OCI-LY7 (cell line): ENCODE measurements around the gene PRPS2. TPM values are rescaled to one million over a fixed set of nuclear protein-coding genes. Genes with fewer than 3 reads are reported as not detected.
A peak's percentile ranks its signal among the peaks of the same experiment; 100 is the strongest.

Experiments used
- BruUV-seq: library from RNA; stranded (reverse); fragments of 400-500 nt; replicated peaks from 2 replicates; lab custom pipeline; 2021; lab: Mats Ljungman, UMichigan
- CTCF ChIA-PET: fragments of 300-600 bp; sonication (Branson Sonifier 250); formaldehyde crosslinking; loops from one replicate; lab custom pipeline; 2022; ENCODE audit warnings: antibody characterized with exemption; ENCODE audit not compliant: unreplicated experiment; lab: Charles Lee
- POLR2A ChIA-PET: fragments of 300-600 bp; sonication (Branson Sonifier 250); formaldehyde crosslinking; loops from one replicate; lab custom pipeline; 2022; ENCODE audit warnings: antibody characterized with exemption; lab: Charles Lee
- DNase-seq: peaks from one replicate; pipeline ENCODE4 v3.0.0-alpha.2; 2015; ENCODE audit warnings: low spot score
- H2AFZ ChIP-seq: fragments of 200-600 bp; sonication (generic), shearing (Covaris generic); 2 replicates; pipeline ENCODE4 v1.6.1; 2014; ENCODE audit warnings: mild to moderate bottlenecking, antibody characterized with exemption, low read length, moderate library complexity
- H3K27ac ChIP-seq: fragments of 200-600 bp; sonication (generic); 2 replicates; pipeline ENCODE4 v1.5.1; 2014; ENCODE audit warnings: mixed run types, low read depth, mild to moderate bottlenecking, moderate library complexity, low read length, inconsistent platforms; ENCODE audit not compliant: poor library complexity, severe bottlenecking
- H3K36me3 ChIP-seq: fragments of 200-600 bp; sonication (generic); 2 replicates; pipeline ENCODE4 v1.6.1; 2014; ENCODE audit warnings: mild to moderate bottlenecking, antibody characterized with exemption, low read length, moderate library complexity, mixed read lengths; ENCODE audit not compliant: insufficient read depth
- H3K4me1 ChIP-seq: fragments of 200-600 bp; sonication (generic); 2 replicates; pipeline ENCODE4 v1.5.1; 2014; ENCODE audit warnings: mild to moderate bottlenecking, low read length; ENCODE audit not compliant: insufficient read depth, poor library complexity, severe bottlenecking
- H3K4me2 ChIP-seq: fragments of 200-600 bp; sonication (generic); 2 replicates; pipeline ENCODE4 v1.6.1; 2014; ENCODE audit warnings: mild to moderate bottlenecking, low read length
- H3K4me3 ChIP-seq: fragments of 200-600 bp; sonication (generic); 2 replicates; pipeline ENCODE4 v1.5.1; 2014; ENCODE audit warnings: mild to moderate bottlenecking, low read depth, low read length; ENCODE audit not compliant: poor library complexity, severe bottlenecking
- H3K79me2 ChIP-seq: fragments of 200-600 bp; sonication (generic); 2 replicates; pipeline ENCODE4 v1.6.1; 2016; ENCODE audit warnings: low read depth, mild to moderate bottlenecking, low read length, moderate library complexity, mixed read lengths; ENCODE audit not compliant: insufficient read depth
- H3K9me2 ChIP-seq: fragments of 200-600 bp; sonication (generic); 2 replicates; pipeline ENCODE4 v1.6.1; 2016; ENCODE audit warnings: mild to moderate bottlenecking, low read length, mixed read lengths; ENCODE audit not compliant: insufficient read depth
- H3K9me3 ChIP-seq: fragments of 200-600 bp; sonication (generic); 2 replicates; pipeline ENCODE4 v1.6.1; 2014; ENCODE audit warnings: mild to moderate bottlenecking, mixed run types, low read length, mixed read lengths
- H4K20me1 ChIP-seq: fragments of 200-600 bp; sonication (generic); 2 replicates; pipeline ENCODE4 v1.6.1; 2014; ENCODE audit warnings: mild to moderate bottlenecking, antibody characterized with exemption, low read length, moderate library complexity, mixed read lengths; ENCODE audit not compliant: insufficient read depth
- EZH2phosphoT487 ChIP-seq: fragments of 200-600 bp; sonication (generic); IDR thresholded peaks from 2 replicates; pipeline ENCODE4 v1.6.1; 2018; ENCODE audit warnings: low read depth, borderline replicate concordance, mild to moderate bottlenecking, mixed run types, antibody characterized with exemption, low read length, moderate library complexity, mixed read lengths
- intact Hi-C: fragments of 100-400 bp; cut with micrococcal nuclease; formaldehyde crosslinking; loops from one replicate; pipeline ENCODE4 v1.10.0; 2022; ENCODE audit not compliant: unreplicated experiment
- total RNA-seq, 2 experiments: library from RNA; depleted of rRNA in 1 of 2; stranded (reverse); fragments of >200 nt in 1 of 2; shearing (Covaris generic) in 1 of 2; gene quantifications; 2 replicates each; pipeline ENCODE4 v1.2.3, GENCODE V29; 2014 to 2022
- TF ChIP-seq, protein P1 (sequence below): fragments of 200-600 bp; sonication (generic); conservative IDR thresholded peaks from 2 replicates; pipeline ENCODE4 v1.5.1; 2014; ENCODE audit warnings: mild to moderate bottlenecking, antibody characterized with exemption, low read length, moderate library complexity, mixed read lengths

The PRPS2 gene
- total RNA-seq, 2 experiments from 2014 or later, result 57.5 to 70.7 TPM

DNA sequence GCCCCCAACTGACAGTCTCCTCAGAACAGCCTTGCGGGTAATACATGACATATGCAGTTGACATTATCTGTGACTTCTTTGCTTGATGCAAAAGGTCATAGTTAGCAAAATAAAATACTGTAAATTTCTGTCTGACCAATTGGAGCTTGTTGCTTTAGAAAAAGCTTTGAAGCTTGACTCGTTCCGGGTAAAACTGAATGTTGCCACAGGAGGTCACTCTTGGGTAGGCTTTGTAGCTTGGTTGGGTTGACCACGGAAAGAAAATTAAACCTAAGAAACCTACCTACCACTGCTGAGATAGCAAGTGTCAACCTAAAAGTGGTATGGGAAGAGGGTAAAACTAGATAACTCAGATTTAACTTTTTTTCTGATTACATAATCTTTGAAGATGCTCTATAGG is 23.2 kb downstream of the PRPS2 start:
- H3K36me3 ChIP-seq, result peaks cover 68% of the 10 kb centered on the region
- no peak overlapping the region for H2AFZ ChIP-seq
- POLR2A ChIA-PET, result interaction anchor here (0.6 to 1.1 kb wide), 8 partner anchors 9 to 498 kb away, joined by 3 to 9 read pairs (median 4); no protein-coding TSS in a partner anchor
- no peak overlapping the region for H3K4me2 ChIP-seq
- peak; percentile 69 for DNase-seq
- BruUV-seq, result no TSS peak
- H3K79me2 ChIP-seq, result no peaks in the 10 kb centered on the region
- intact Hi-C loops, result loop anchor here (1.0 to 10.0 kb wide), 2 partner anchors 80 to 670 kb away; no protein-coding TSS in a partner anchor
- H4K20me1 ChIP-seq, result no peaks in the 10 kb centered on the region
- TF ChIP-seq, protein P1, sequence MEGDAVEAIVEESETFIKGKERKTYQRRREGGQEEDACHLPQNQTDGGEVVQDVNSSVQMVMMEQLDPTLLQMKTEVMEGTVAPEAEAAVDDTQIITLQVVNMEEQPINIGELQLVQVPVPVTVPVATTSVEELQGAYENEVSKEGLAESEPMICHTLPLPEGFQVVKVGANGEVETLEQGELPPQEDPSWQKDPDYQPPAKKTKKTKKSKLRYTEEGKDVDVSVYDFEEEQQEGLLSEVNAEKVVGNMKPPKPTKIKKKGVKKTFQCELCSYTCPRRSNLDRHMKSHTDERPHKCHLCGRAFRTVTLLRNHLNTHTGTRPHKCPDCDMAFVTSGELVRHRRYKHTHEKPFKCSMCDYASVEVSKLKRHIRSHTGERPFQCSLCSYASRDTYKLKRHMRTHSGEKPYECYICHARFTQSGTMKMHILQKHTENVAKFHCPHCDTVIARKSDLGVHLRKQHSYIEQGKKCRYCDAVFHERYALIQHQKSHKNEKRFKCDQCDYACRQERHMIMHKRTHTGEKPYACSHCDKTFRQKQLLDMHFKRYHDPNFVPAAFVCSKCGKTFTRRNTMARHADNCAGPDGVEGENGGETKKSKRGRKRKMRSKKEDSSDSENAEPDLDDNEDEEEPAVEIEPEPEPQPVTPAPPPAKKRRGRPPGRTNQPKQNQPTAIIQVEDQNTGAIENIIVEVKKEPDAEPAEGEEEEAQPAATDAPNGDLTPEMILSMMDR, result peak; percentile 79
- TF ChIP-seq EZH2phosphoT487, result no peak
- CTCF ChIA-PET, result interaction anchor here (0.6 to 0.9 kb wide), 3 partner anchors 76 to 85 kb away, joined by 3 to 5 read pairs (median 4); no protein-coding TSS in a partner anchor
- no peaks in the 10 kb centered on the region for H3K9me2 ChIP-seq
- H3K4me3 ChIP-seq, result no peak overlapping the region
- H3K9me3 ChIP-seq, result no peaks in the 10 kb centered on the region
- H3K27ac ChIP-seq, result no peak overlapping the region
- H3K4me1 ChIP-seq, result peaks cover 7% of the 10 kb centered on the region

DNA sequence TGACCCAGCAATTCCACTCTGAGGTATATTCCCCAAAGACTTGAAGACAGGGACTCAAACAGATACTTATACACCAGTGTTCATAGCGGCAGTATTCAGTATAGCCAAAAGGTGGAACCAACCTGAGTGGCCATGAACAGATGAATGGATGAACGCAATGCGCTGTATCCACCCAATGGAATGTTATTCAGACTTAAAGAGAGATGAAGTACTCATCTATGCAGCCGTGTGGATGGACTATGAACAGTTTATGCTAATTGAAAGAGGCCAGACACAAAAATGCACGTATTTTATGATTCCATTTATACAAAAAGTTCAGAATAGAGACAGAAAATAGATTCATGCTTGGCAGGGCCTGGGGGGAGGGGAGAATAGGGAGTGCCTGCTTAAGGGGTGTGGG is 26.3 kb downstream of the PRPS2 start:
- Histone ChIP-seq H3K4me2 (no peak overlapping the region), H3K9me3 (no peaks in the 10 kb centered on the region), H3K36me3 (peaks cover 73% of the 10 kb centered on the region), H4K20me1 (no peaks in the 10 kb centered on the region), H3K9me2 (no peaks in the 10 kb centered on the region), H3K27ac (no peak overlapping the region), H2AFZ (no peak overlapping the region), H3K79me2 (no peaks in the 10 kb centered on the region), H3K4me3 (no peak overlapping the region), H3K4me1 (peaks cover 7% of the 10 kb centered on the region)
- DNase-seq, result no peak
- ChIA-PET CTCF (no interaction called here), POLR2A (no interaction called here)
- no TSS peak for BruUV-seq
- TF ChIP-seq, protein P1, result no peak
- TF ChIP-seq EZH2phosphoT487, result no peak
- intact Hi-C loops, result loop anchor here (10.0 kb wide), 1 partner anchor 667 kb away; no protein-coding TSS in a partner anchor

DNA sequence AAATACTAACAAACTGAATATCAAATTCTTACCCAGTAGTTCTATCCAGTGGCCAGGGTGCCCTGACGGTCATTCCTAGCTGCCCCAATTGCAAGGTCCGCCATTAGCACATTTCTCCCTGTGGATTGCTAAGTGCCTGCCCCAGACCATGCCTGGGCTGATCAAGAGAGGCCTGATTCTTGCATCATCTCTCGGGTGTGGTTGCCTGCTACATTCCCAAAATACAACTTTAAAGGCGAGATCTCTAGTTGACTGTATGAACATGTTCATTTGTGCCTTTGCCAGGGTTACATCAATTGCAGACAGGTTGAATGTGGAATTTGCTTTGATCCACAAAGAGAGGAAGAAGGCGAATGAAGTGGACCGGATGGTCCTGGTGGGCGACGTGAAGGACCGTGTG is 28.0 kb downstream of the PRPS2 start:
- no peak for DNase-seq
- Histone ChIP-seq H3K27ac (no peak overlapping the region), H3K79me2 (no peaks in the 10 kb centered on the region), H3K4me1 (peaks cover 5% of the 10 kb centered on the region), H3K4me3 (no peak overlapping the region), H3K36me3 (peaks cover 86% of the 10 kb centered on the region), H2AFZ (no peak overlapping the region), H3K9me2 (no peaks in the 10 kb centered on the region), H4K20me1 (no peaks in the 10 kb centered on the region), H3K9me3 (no peaks in the 10 kb centered on the region), H3K4me2 (no peak overlapping the region)
- POLR2A ChIA-PET, result interaction anchor here (1.5 kb wide), 1 partner anchor 51 kb away, joined by 3 read pairs; no protein-coding TSS in a partner anchor
- intact Hi-C loops, result loop anchor here (10.0 kb wide), 1 partner anchor 666 kb away; no protein-coding TSS in a partner anchor
- BruUV-seq, result no TSS peak
- CTCF ChIA-PET, result no interaction called here
- TF ChIP-seq, protein P1, result no peak
- TF ChIP-seq EZH2phosphoT487, result no peak
